Upper lobe of left lung (tissue), 6 donors: ENCODE results near the gene DPP6. TPM values are rescaled to one million over a fixed set of nuclear protein-coding genes. Genes with fewer than 3 reads are reported as not detected.
"Not testable (repeated sequence)": the region's sequence is repeated elsewhere in the genome, so short reads cannot be mapped to it uniquely, and the experiment has no call there.

ENCODE experiments used
- ATAC-seq, 2 donors: fragments of 200-7000 bp; cut with Tn5 transposase; one replicate each; pipeline ENCODE4 v1.9.1; 2022; ENCODE audit warnings: mild to moderate bottlenecking in 2 of 2, moderate library complexity in 2 of 2; ENCODE audit not compliant: low FRiP score in 2 of 2
- DNase-seq, 2 donors: peaks; one replicate each; pipeline ENCODE4 v3.0.0-alpha.2; 2019 to 2020
- H3K27ac ChIP-seq, 4 donors: fragments of 200-600 bp; sonication (generic); one replicate each; pipeline ENCODE4 v1.5.1; 2016 to 2019
- H3K27me3 ChIP-seq, 4 donors: fragments of 200-600 bp; sonication (generic); one replicate each; pipeline ENCODE4 v1.5.1; 2017 to 2019
- H3K36me3 ChIP-seq, 4 donors: fragments of 200-600 bp; sonication (generic); one replicate each; pipeline ENCODE4 v1.5.1; 2016 to 2019
- H3K4me1 ChIP-seq, 4 donors: fragments of 200-600 bp; sonication (generic); one replicate each; pipeline ENCODE4 v1.5.1; 2018 to 2019
- H3K4me3 ChIP-seq, 4 donors: fragments of 200-600 bp; sonication (generic); one replicate each; pipeline ENCODE4 v1.5.1; 2017 to 2019; ENCODE audit warnings: mild to moderate bottlenecking in 2 of 4, moderate library complexity in 1 of 4
- H3K9me3 ChIP-seq, 4 donors: fragments of 200-600 bp; sonication (generic); one replicate each; pipeline ENCODE4 v1.5.1; 2018 to 2019
- EP300 ChIP-seq, 4 donors: sonication (generic); formaldehyde crosslinking; IDR thresholded peaks; one replicate each; pipeline ENCODE4 v1.5.1; 2017; ENCODE audit warnings: antibody characterized with exemption in 4 of 4, control low read depth in 2 of 4
- POLR2A ChIP-seq, 4 donors: fragments of 450-650 bp; IDR thresholded peaks; one replicate each; pipeline ENCODE4 v1.5.1; 2016 to 2017; ENCODE audit warnings: antibody characterized with exemption in 4 of 4, mild to moderate bottlenecking in 2 of 4
- POLR2AphosphoS5 ChIP-seq, 2 donors: sonication (generic); formaldehyde crosslinking; IDR thresholded peaks; one replicate each; pipeline ENCODE4 v1.5.1; 2017; ENCODE audit warnings: antibody characterized with exemption in 2 of 2
- WGBS, 2 donors: methylation state at CpG; one replicate each; pipeline ENCODE4 v1.1.5; 2017 to 2018; 5-methylcytosine and 5-hydroxymethylcytosine counted together
- total RNA-seq, 6 donors: library from RNA; depleted of rRNA in 4 of 6; stranded (reverse); fragments of >200 nt in 4 of 6; gene quantifications; one replicate each; pipeline versions ENCODE4 v1.1.0 to v1.2.1, GENCODE V29; 2016 to 2021
- TF ChIP-seq, protein P1 (sequence below), 6 experiments: fragments of 450-650 bp in 4 of 6; fragments of 200-600 bp in 2 of 6; sonication (generic) in 2 of 6; IDR thresholded peaks; one replicate each; pipeline ENCODE4 v1.5.1; 2016 to 2019; ENCODE audit warnings: antibody characterized with exemption in 6 of 6
- donor health status: DM: no; HTN: no; CAD: no; lungs with moderate emphysema.
- donor health status: DM: no; HTN: yes; CAD: no; lungs with severe emphysema.

The DPP6 gene
- total RNA-seq, 6 donors from 2014 or later = 0.49 to 3.1 (median 0.86) TPM; not detected in 2

DNA sequence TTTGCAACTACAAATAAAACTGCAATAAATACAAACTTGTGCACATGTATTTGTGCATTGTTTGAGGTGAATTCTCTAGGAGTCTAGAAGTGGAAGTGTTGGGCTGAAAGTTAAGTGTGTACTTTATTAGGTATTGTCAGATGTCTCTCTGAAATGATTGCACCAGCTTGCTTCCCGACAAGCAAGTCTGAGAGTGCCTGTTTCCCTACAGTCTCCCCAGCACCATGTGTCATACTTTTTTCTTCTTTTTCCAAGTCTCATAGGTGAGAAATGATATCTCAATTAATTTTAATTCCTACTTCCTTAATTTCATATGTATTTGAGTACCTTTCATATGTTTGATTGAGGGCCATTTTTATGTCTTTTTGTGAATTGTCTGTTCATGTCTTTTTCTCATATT is 614.6 kb downstream of the DPP6 start:
- TF ChIP-seq POLR2AphosphoS5 (IDR thresholded peaks at IDR 0.05) = no peak
- TF ChIP-seq, protein P1, sequence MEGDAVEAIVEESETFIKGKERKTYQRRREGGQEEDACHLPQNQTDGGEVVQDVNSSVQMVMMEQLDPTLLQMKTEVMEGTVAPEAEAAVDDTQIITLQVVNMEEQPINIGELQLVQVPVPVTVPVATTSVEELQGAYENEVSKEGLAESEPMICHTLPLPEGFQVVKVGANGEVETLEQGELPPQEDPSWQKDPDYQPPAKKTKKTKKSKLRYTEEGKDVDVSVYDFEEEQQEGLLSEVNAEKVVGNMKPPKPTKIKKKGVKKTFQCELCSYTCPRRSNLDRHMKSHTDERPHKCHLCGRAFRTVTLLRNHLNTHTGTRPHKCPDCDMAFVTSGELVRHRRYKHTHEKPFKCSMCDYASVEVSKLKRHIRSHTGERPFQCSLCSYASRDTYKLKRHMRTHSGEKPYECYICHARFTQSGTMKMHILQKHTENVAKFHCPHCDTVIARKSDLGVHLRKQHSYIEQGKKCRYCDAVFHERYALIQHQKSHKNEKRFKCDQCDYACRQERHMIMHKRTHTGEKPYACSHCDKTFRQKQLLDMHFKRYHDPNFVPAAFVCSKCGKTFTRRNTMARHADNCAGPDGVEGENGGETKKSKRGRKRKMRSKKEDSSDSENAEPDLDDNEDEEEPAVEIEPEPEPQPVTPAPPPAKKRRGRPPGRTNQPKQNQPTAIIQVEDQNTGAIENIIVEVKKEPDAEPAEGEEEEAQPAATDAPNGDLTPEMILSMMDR (IDR thresholded peaks at IDR 0.05) = no peak
- TF ChIP-seq POLR2A (IDR thresholded peaks at IDR 0.05) = no peak
- no peak for TF ChIP-seq EP300 (IDR thresholded peaks at IDR 0.05)
- Histone ChIP-seq H3K4me3 (no peak overlapping the region), H3K27ac (no peak overlapping the region), H3K27me3 (no peaks in the 10 kb centered on the region), H3K9me3 (peaks cover 0 to 11% (median 5%) of the 10 kb centered on the region in 4 donors), H3K36me3 (no peaks in the 10 kb centered on the region), H3K4me1 (no peaks in the 10 kb centered on the region)
- no peak for DNase-seq
- no peak for ATAC-seq
- WGBS, 2 donors = 83 to 97% methylated on average over 1 of the region's 1 CpG

DNA sequence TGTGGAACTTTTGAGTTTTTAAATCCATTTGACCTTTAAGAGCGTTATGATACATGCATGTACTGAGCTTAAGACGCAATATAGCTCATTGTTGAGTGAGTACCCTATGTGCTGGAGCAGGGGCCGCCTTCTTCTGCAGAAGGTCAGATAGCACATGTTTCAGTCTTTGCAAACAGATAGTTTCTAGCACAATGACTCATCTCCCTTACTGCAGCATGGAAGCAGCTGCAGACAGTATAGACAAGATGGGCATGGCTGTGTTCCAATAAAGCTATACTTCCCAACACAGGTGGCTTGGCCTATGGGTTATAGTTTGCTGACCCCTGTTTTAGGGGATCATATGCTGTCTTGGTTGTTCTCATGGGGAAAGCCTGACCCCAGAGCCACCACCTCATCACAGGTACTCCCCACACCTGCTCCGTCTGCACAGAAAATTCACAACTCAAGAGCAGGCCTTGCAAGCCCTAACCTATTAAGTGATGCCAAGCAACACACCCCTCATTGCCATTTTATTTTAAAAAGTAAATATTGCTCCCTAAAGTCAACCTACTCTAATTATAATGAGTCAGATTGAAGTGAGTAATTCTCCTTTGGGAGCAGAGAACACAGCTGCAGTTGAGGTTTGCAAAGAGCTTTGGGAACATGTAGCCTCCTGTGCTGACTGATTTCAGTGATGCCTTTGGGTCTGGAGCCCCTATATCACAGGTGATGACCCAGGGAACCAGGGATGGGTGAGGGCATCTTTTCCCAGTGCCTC is 620.6 kb downstream of the DPP6 start:
- ATAC-seq (no peak), DNase-seq (no peak)
- H3K9me3 ChIP-seq = no peaks in the 10 kb centered on the region
- H3K4me3 ChIP-seq = no peak overlapping the region
- no peaks in the 10 kb centered on the region for H3K36me3 ChIP-seq
- WGBS, 2 donors = 88% methylated on average over 4 of the region's 4 CpGs
- TF ChIP-seq EP300 (IDR thresholded peaks at IDR 0.05) (no peak), POLR2AphosphoS5 (IDR thresholded peaks at IDR 0.05) (no peak), POLR2A (IDR thresholded peaks at IDR 0.05) (no peak)
- TF ChIP-seq, protein P1 (IDR thresholded peaks at IDR 0.05) = no peak
- no peaks in the 10 kb centered on the region for H3K27me3 ChIP-seq
- no peak overlapping the region for H3K27ac ChIP-seq
- H3K4me1 ChIP-seq = no peaks in the 10 kb centered on the region

GRCh38 chr7:154674191-154674590 is 622.0 kb downstream of the DPP6 start:
- 64 to 65% methylated on average over 6 of the region's 6 CpGs for WGBS, 2 donors
- Histone ChIP-seq H3K27me3 (no peaks in the 10 kb centered on the region), H3K36me3 (no peaks in the 10 kb centered on the region), H3K4me3 (no peak overlapping the region), H3K4me1 (no peaks in the 10 kb centered on the region), H3K27ac (no peak overlapping the region), H3K9me3 (no peaks in the 10 kb centered on the region)
- ATAC-seq (no peak), DNase-seq (no peak)
- TF ChIP-seq, protein P1 (IDR thresholded peaks at IDR 0.05) = no peak
- TF ChIP-seq POLR2A (IDR thresholded peaks at IDR 0.05) = no peak
- TF ChIP-seq EP300 (IDR thresholded peaks at IDR 0.05) = no peak
- no peak for TF ChIP-seq POLR2AphosphoS5 (IDR thresholded peaks at IDR 0.05)

GRCh38 chr7:154675560-154675959 is 623.4 kb downstream of the DPP6 start:
- Histone ChIP-seq H3K36me3 (no peaks in the 10 kb centered on the region), H3K4me3 (no peak overlapping the region), H3K27ac (no peak overlapping the region), H3K9me3 (no peaks in the 10 kb centered on the region), H3K4me1 (no peaks in the 10 kb centered on the region), H3K27me3 (no peaks in the 10 kb centered on the region)
- ATAC-seq (no peak), DNase-seq (no peak)
- no peak for TF ChIP-seq EP300 (IDR thresholded peaks at IDR 0.05)
- no peak for TF ChIP-seq POLR2AphosphoS5 (IDR thresholded peaks at IDR 0.05)
- TF ChIP-seq, protein P1 (IDR thresholded peaks at IDR 0.05) = no peak
- no peak for TF ChIP-seq POLR2A (IDR thresholded peaks at IDR 0.05)
- 74 to 82% methylated on average over 10 of the region's 10 CpGs for WGBS, 2 donors

DNA sequence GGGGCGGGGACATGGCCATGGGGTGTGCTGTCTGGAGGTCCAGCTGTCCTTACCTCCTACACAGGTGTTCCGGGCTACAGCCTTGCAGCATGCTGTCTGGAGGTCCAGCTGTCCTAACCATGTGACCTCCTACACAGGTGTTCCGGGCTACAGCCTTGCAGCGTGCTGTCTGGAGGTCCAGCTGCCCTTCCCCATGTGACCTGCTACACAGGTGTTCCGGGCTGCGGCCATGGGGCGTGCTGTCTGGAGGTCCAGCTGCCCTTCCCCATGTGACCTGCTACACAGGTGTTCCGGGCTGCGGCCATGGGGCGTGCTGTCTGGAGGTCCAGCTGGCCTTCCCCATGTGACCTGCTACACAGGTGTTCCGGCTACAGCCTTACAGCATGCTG is 623.8 kb downstream of the DPP6 start:
- WGBS, 2 donors = 89 to 92% methylated on average over 4 to 9 of the region's 11 CpGs
- ATAC-seq, H3K27ac ChIP-seq, H3K4me1 ChIP-seq, H3K4me3 ChIP-seq, H3K27me3 ChIP-seq, H3K9me3 ChIP-seq, H3K36me3 ChIP-seq: not testable (repeated sequence)
- DNase-seq = peak in 1 of 2 donors; percentile 51
